Fibroblast of lung (primary cell): ENCODE data around the gene SEC14L1.
"Not testable (repeated sequence)": the region's sequence is repeated elsewhere in the genome, so short reads cannot be mapped to it uniquely, and the experiment has no call there.

Experiments
- EZH2 ChIP-seq: IDR thresholded peaks from 2 replicates; pipeline ENCODE4 v1.5.1; 2012; ENCODE audit warnings: low read length, control low read depth, mild to moderate bottlenecking; ENCODE audit errors: missing control alignments
- TF ChIP-seq, protein P1 (sequence below), 2 donors: IDR thresholded peaks in 1 of 2; conservative IDR thresholded peaks in 1 of 2; 1 replicate in 1 of 2; 2 replicates in 1 of 2; pipeline ENCODE4 v1.5.1; 2011 to 2012; ENCODE audit warnings: low read length in 2 of 2, control low read depth in 1 of 2, inconsistent platforms in 1 of 2, low read depth in 1 of 2, mild to moderate bottlenecking in 1 of 2

DNA sequence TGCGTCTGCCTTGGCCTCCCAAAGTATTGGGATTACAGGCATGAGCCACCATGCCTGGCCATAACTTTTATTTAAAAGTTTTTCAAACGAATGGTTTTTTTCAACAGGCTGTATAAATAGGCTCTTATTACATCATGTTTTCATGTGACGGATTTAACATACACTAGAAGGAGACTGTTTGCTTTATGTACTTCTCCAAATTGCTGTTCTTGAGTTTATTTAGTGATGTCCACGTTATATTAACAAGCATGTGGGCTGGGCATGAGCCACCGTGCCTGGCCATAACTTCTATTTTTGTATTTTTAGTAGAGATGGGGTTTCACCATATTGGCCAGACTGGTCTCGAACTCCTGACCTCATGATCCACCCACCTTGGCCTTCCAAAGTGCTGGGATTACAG lies 17.0 kb downstream of the SEC14L1 start:
- not testable (repeated sequence) for TF ChIP-seq EZH2
- TF ChIP-seq, protein P1, sequence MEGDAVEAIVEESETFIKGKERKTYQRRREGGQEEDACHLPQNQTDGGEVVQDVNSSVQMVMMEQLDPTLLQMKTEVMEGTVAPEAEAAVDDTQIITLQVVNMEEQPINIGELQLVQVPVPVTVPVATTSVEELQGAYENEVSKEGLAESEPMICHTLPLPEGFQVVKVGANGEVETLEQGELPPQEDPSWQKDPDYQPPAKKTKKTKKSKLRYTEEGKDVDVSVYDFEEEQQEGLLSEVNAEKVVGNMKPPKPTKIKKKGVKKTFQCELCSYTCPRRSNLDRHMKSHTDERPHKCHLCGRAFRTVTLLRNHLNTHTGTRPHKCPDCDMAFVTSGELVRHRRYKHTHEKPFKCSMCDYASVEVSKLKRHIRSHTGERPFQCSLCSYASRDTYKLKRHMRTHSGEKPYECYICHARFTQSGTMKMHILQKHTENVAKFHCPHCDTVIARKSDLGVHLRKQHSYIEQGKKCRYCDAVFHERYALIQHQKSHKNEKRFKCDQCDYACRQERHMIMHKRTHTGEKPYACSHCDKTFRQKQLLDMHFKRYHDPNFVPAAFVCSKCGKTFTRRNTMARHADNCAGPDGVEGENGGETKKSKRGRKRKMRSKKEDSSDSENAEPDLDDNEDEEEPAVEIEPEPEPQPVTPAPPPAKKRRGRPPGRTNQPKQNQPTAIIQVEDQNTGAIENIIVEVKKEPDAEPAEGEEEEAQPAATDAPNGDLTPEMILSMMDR (conservative IDR thresholded peaks at IDR 0.05 in 1 of 2, IDR thresholded peaks at IDR 0.05 in 1 of 2; ENCODE audit: low read depth in 1 of 2, low read length in 2 of 2) = not testable (repeated sequence)
